KOPT-K1 (cell line): ENCODE results near the gene PARP12.

Experiments used
- H3K27ac ChIP-seq: fragments of 200-600 bp; sonication (generic); 2 replicates; pipeline ENCODE4 v1.5.1; 2016; ENCODE audit warnings: antibody characterized with exemption, mild to moderate bottlenecking, low read depth, low read length; ENCODE audit not compliant: poor library complexity, severe bottlenecking
- H3K36me3 ChIP-seq: fragments of 200-600 bp; sonication (generic); 2 replicates; pipeline ENCODE4 v1.5.1; 2017; ENCODE audit warnings: antibody characterized with exemption, mild to moderate bottlenecking, low read length, moderate library complexity; ENCODE audit not compliant: insufficient read depth
- H3K9me3 ChIP-seq: fragments of 200-600 bp; sonication (generic); 2 replicates; pipeline ENCODE4 v1.5.1; 2017; ENCODE audit warnings: antibody characterized with exemption, low read length, mild to moderate bottlenecking; ENCODE audit not compliant: insufficient read depth, poor library complexity, severe bottlenecking

PARP12 gene

GRCh38 chr7:140004672-140005071 lies 58.1 kb downstream of the PARP12 start:
- Histone ChIP-seq H3K9me3 (no peaks in the 10 kb centered on the region), H3K36me3 (no peaks in the 10 kb centered on the region), H3K27ac (no peak overlapping the region)

GRCh38 chr7:140003913-140004382 lies 58.8 kb downstream of the PARP12 start:
- Histone ChIP-seq H3K36me3 (no peaks in the 10 kb centered on the region), H3K9me3 (no peaks in the 10 kb centered on the region), H3K27ac (no peak overlapping the region)

- no peak overlapping the region for H3K27ac ChIP-seq
- no peaks in the 10 kb centered on the region for H3K36me3 ChIP-seq
- no peaks in the 10 kb centered on the region for H3K9me3 ChIP-seq
These were observed 62.0 kb downstream of the PARP12 start for GRCh38 chr7:140000666-140001268.

GRCh38 chr7:139999516-139999915 lies 63.2 kb downstream of the PARP12 start:
- no peaks in the 10 kb centered on the region for H3K36me3 ChIP-seq
- H3K9me3 ChIP-seq = no peaks in the 10 kb centered on the region
- H3K27ac ChIP-seq = no peak overlapping the region

GRCh38 chr7:139998572-139998971 lies 64.2 kb downstream of the PARP12 start:
- Histone ChIP-seq H3K36me3 (no peaks in the 10 kb centered on the region), H3K9me3 (no peaks in the 10 kb centered on the region), H3K27ac (no peak overlapping the region)

GRCh38 chr7:139995017-139995915 lies 67.5 kb downstream of the PARP12 start:
- no peaks in the 10 kb centered on the region for H3K9me3 ChIP-seq
- H3K36me3 ChIP-seq = no peaks in the 10 kb centered on the region
- no peak overlapping the region for H3K27ac ChIP-seq

GRCh38 chr7:139994356-139994755 lies 68.4 kb downstream of the PARP12 start:
- Histone ChIP-seq H3K27ac (no peak overlapping the region), H3K36me3 (no peaks in the 10 kb centered on the region), H3K9me3 (no peaks in the 10 kb centered on the region)

- no peaks in the 10 kb centered on the region for H3K9me3 ChIP-seq
- H3K36me3 ChIP-seq = no peaks in the 10 kb centered on the region
- H3K27ac ChIP-seq = no peak overlapping the region
These were observed 69.2 kb downstream of the PARP12 start for GRCh38 chr7:139993592-139993991.

GRCh38 chr7:139993169-139993568 lies 69.6 kb downstream of the PARP12 start:
- no peak overlapping the region for H3K27ac ChIP-seq
- H3K36me3 ChIP-seq = no peaks in the 10 kb centered on the region

GRCh38 chr7:139992353-139993044 lies 70.3 kb downstream of the PARP12 start:
- H3K27ac ChIP-seq = no peak overlapping the region
- no peaks in the 10 kb centered on the region for H3K9me3 ChIP-seq
- no peaks in the 10 kb centered on the region for H3K36me3 ChIP-seq

More at GRCh38 chr7:139993169-139993568, 69.6 kb downstream of the PARP12 start:
- H3K9me3 ChIP-seq = no peaks in the 10 kb centered on the region

GRCh38 chr7:139991911-139992310 lies 70.8 kb downstream of the PARP12 start:
- Histone ChIP-seq H3K9me3 (no peaks in the 10 kb centered on the region), H3K36me3 (no peaks in the 10 kb centered on the region), H3K27ac (no peak overlapping the region)

- no peaks in the 10 kb centered on the region for H3K36me3 ChIP-seq
- H3K9me3 ChIP-seq = no peaks in the 10 kb centered on the region
- no peak overlapping the region for H3K27ac ChIP-seq
These were observed 71.5 kb downstream of the PARP12 start for GRCh38 chr7:139991269-139991666.

GRCh38 chr7:139990571-139991268 lies 72.0 kb downstream of the PARP12 start:
- H3K27ac ChIP-seq = no peak overlapping the region
- H3K9me3 ChIP-seq = no peaks in the 10 kb centered on the region
- no peaks in the 10 kb centered on the region for H3K36me3 ChIP-seq

- H3K27ac ChIP-seq = no peak overlapping the region
- H3K9me3 ChIP-seq = no peaks in the 10 kb centered on the region
- H3K36me3 ChIP-seq = no peaks in the 10 kb centered on the region
These were observed 72.6 kb downstream of the PARP12 start for GRCh38 chr7:139990142-139990535.
